22Rv1 (cell line): ENCODE results near the gene MCM5.

Experiments
- CTCF ChIP-seq: fragments of 450-650 bp; IDR thresholded peaks from 2 replicates; pipeline ENCODE4 v1.5.1; 2017; ENCODE audit warnings: mild to moderate bottlenecking
- ZFX ChIP-seq: fragments of 450-650 bp; IDR thresholded peaks from 2 replicates; pipeline ENCODE4 v1.6.1; 2017; ENCODE audit warnings: antibody characterized with exemption, borderline replicate concordance

- no peak for TF ChIP-seq CTCF
- no peak for TF ChIP-seq ZFX
Measured at GRCh38 chr22:35455529-35455928, 55.6 kb downstream of the MCM5 start.
